HL-60 (cell line): ENCODE results near the gene SGO2.
A peak's percentile ranks its signal among the peaks of the same experiment; 100 is the strongest.

Experiments used
- DNase-seq, 2 experiments: peaks; one replicate each; pipeline ENCODE4 v3.0.0-alpha.2; 2010 to 2020; ENCODE audit warnings: low read depth in 1 of 2, low spot score in 1 of 2
- H3K27ac ChIP-seq: fragments of 250-450 bp; sonication (Bioruptor Pico); replicated peaks from 2 replicates; pipeline ENCODE4 v1.5.1; 2020; ENCODE audit warnings: mild to moderate bottlenecking, moderate library complexity
- H3K27me3 ChIP-seq: fragments of 250-450 bp; sonication (Bioruptor Pico); 2 replicates; pipeline ENCODE4 v1.5.1; 2021; ENCODE audit warnings: mild to moderate bottlenecking, moderate library complexity; ENCODE audit not compliant: insufficient read depth, poor library complexity, severe bottlenecking
- H3K4me3 ChIP-seq: replicated peaks from 2 replicates; pipeline ENCODE4 v1.5.1; 2011; ENCODE audit warnings: mild to moderate bottlenecking, control low read depth, low read length; ENCODE audit not compliant: insufficient read depth
- CTCF ChIP-seq: IDR thresholded peaks from one replicate; pipeline ENCODE4 v1.5.1; 2011; ENCODE audit warnings: low read length, control low read depth, inconsistent platforms; ENCODE audit not compliant: insufficient read depth
- GABPA ChIP-seq: IDR thresholded peaks from 2 replicates; pipeline ENCODE4 v1.6.1; 2012; ENCODE audit warnings: low read depth
- POLR2AphosphoS5 ChIP-seq: IDR thresholded peaks from 2 replicates; pipeline ENCODE4 v1.6.1; 2012; ENCODE audit warnings: low read depth
- REST ChIP-seq: IDR thresholded peaks from 2 replicates; pipeline ENCODE4 v1.6.1; 2012; ENCODE audit warnings: low read depth; ENCODE audit not compliant: insufficient replicate concordance
- SPI1 ChIP-seq: IDR thresholded peaks from 2 replicates; pipeline ENCODE4 v1.6.1; 2012; ENCODE audit warnings: low read depth, mild to moderate bottlenecking, borderline replicate concordance

The SGO2 gene

GRCh38 chr2:200507179-200507578 lies 18.8 kb upstream of the SGO2 start:
- H3K4me3 ChIP-seq: no peak overlapping the region

GRCh38 chr2:200509235-200509611 lies 16.8 kb upstream of the SGO2 start:
- TF ChIP-seq POLR2AphosphoS5 (no peak), REST (no peak), SPI1 (no peak), CTCF (no peak), GABPA (no peak)

More at GRCh38 chr2:200507179-200507578, 18.8 kb upstream of the SGO2 start:
- no peak for TF ChIP-seq REST
- no peak for TF ChIP-seq GABPA
- Histone ChIP-seq H3K27ac (no peak overlapping the region), H3K27me3 (no peaks in the 10 kb centered on the region)
- DNase-seq: no peak

GRCh38 chr2:200509612-200510433 lies 16.2 kb upstream of the SGO2 start, which contains the start of gene KCTD18:
KCTD18 (minus strand) TSS chr2:200510068; CDS start chr2:200507016, 3,052 bp downstream.
- peak within 1 kb of the TSS; percentile 77 for H3K27ac ChIP-seq

More at GRCh38 chr2:200509235-200509611, 16.8 kb upstream of the SGO2 start:
- Histone ChIP-seq H3K27me3 (no peaks in the 10 kb centered on the region), H3K27ac (peak overlapping the region; percentile 77), H3K4me3 (peak overlapping the region; percentile 69)
- no peak for DNase-seq

More at GRCh38 chr2:200509612-200510433, 16.2 kb upstream of the SGO2 start, which contains the start of gene KCTD18:
- H3K27me3 ChIP-seq: no peaks in the 10 kb centered on the region
- TF ChIP-seq GABPA (0 out of 2 replicates have a peak, but pooled peaks have one; percentile 16), SPI1 (peak; percentile 22; the same call in 1 of the 2 replicates), REST (no peak), POLR2AphosphoS5 (peak; percentile 62; the same call in 1 of the 2 replicates), CTCF (peak; percentile 34)
- H3K4me3 ChIP-seq: peak within 1 kb of the TSS; percentile 69
- peak; percentile 80 to 93 for DNase-seq
